GM23248 (cell line): ENCODE results near the gene ATP2B2. TPM values are rescaled to one million over a fixed set of nuclear protein-coding genes. Genes with fewer than 3 reads are reported as not detected.

Experiments
- DNase-seq: peaks from one replicate; pipeline ENCODE4 v3.0.0-alpha.2; 2015
- H2AFZ ChIP-seq: fragments of 200-600 bp; sonication (generic); 2 replicates; pipeline ENCODE4 v1.6.1; 2016; ENCODE audit warnings: antibody characterized with exemption
- H3F3A ChIP-seq: fragments of 200-600 bp; sonication (generic); 2 replicates; pipeline ENCODE4 v1.6.1; 2016; ENCODE audit warnings: mild to moderate bottlenecking, antibody characterized with exemption, mixed run types; ENCODE audit not compliant: insufficient read depth
- H3K27ac ChIP-seq: fragments of 200-600 bp; sonication (generic); 2 replicates; pipeline ENCODE4 v1.5.1; 2016; ENCODE audit warnings: mild to moderate bottlenecking
- H3K27me3 ChIP-seq: fragments of 200-600 bp; sonication (generic); replicated peaks from 2 replicates; pipeline ENCODE4 v1.6.1; 2016; ENCODE audit warnings: mild to moderate bottlenecking; ENCODE audit not compliant: insufficient read depth
- H3K36me3 ChIP-seq: fragments of 200-600 bp; sonication (generic); 2 replicates; pipeline ENCODE4 v1.6.1; 2016; ENCODE audit warnings: low read depth, mild to moderate bottlenecking
- H3K4me1 ChIP-seq: fragments of 200-600 bp; sonication (generic); 2 replicates; pipeline ENCODE4 v1.6.1; 2016; ENCODE audit warnings: mild to moderate bottlenecking; ENCODE audit not compliant: insufficient read depth
- H3K4me2 ChIP-seq: fragments of 200-600 bp; sonication (generic); one replicate; pipeline ENCODE4 v1.6.1; 2016; ENCODE audit warnings: mild to moderate bottlenecking; ENCODE audit not compliant: unreplicated experiment
- H3K4me3 ChIP-seq: fragments of 200-600 bp; sonication (generic); 2 replicates; pipeline ENCODE4 v1.5.1; 2016; ENCODE audit warnings: mild to moderate bottlenecking
- H3K79me2 ChIP-seq: fragments of 200-600 bp; sonication (generic); 2 replicates; pipeline ENCODE4 v1.6.1; 2016; ENCODE audit warnings: mild to moderate bottlenecking; ENCODE audit not compliant: insufficient read depth
- H3K9ac ChIP-seq: fragments of 200-600 bp; sonication (generic); 2 replicates; pipeline ENCODE4 v1.6.1; 2016; ENCODE audit warnings: mild to moderate bottlenecking
- H3K9me2 ChIP-seq: fragments of 200-600 bp; sonication (generic); 2 replicates; pipeline ENCODE4 v1.6.1; 2016; ENCODE audit warnings: mixed run types, mild to moderate bottlenecking, moderate library complexity; ENCODE audit not compliant: insufficient read depth
- H3K9me3 ChIP-seq: fragments of 200-600 bp; sonication (generic); one replicate; pipeline ENCODE4 v1.6.1; 2017; ENCODE audit warnings: low read depth
- H4K20me1 ChIP-seq: fragments of 200-600 bp; sonication (generic); 2 replicates; pipeline ENCODE4 v1.6.0; 2016; ENCODE audit not compliant: insufficient read depth
- EZH2 ChIP-seq: fragments of 200-600 bp; sonication (generic); IDR thresholded peaks from 2 replicates; pipeline ENCODE4 v1.6.1; 2018; ENCODE audit warnings: antibody characterized with exemption, mild to moderate bottlenecking; ENCODE audit not compliant: insufficient read depth, poor library complexity, severe bottlenecking
- EZH2phosphoT487 ChIP-seq: fragments of 200-600 bp; sonication (generic); IDR thresholded peaks from 2 replicates; pipeline ENCODE4 v1.6.1; 2018; ENCODE audit warnings: antibody characterized with exemption, moderate library complexity, mild to moderate bottlenecking, low read depth; ENCODE audit not compliant: insufficient read depth
- WGBS, 2 experiments: methylation state at CpG; one replicate each; pipeline ENCODE4 v1.1.6; 2015 to 2017; ENCODE audit warnings: low lambda C conversion rate in 2 of 2, low coverage in 1 of 2; ENCODE audit errors: missing lambda C conversion rate in 2 of 2; 5-methylcytosine and 5-hydroxymethylcytosine counted together
- in situ Hi-C: fragments of 300-500 bp; cut with MboI; formaldehyde crosslinking; loops from 2 replicates; pipeline ENCODE4 v1.15.0; 2020
- polyA plus RNA-seq: library from polyadenylated mRNA; unstranded; fragments of >200 nt; fragmentation: Nextera tagmentation; extraction: Ambion mirVana; gene quantifications from 2 replicates; pipeline ENCODE4 v1.2.1, GENCODE V29; 2016
- total RNA-seq: library from RNA; depleted of rRNA; stranded (reverse); fragments of >200 nt; shearing (Covaris generic); gene quantifications from 2 replicates; pipeline ENCODE4 v1.2.3, GENCODE V29; 2014

ATP2B2 gene
- total and polyA plus RNA-seq, 2 experiments from 2014 or later: not detected

GRCh38 chr3:10387881-10388609 is 117.3 kb downstream of the ATP2B2 start:
- H3K9ac ChIP-seq: no peak overlapping the region

GRCh38 chr3:10386121-10386520 is 119.3 kb downstream of the ATP2B2 start:
- Histone ChIP-seq H3K9me3 (no peaks in the 10 kb centered on the region), H3K9me2 (no peaks in the 10 kb centered on the region), H3K4me1 (0 out of 2 replicates have a peak, but pooled peaks cover under 1% of the 10 kb centered on the region), H3K36me3 (no peaks in the 10 kb centered on the region), H3K4me3 (no peak overlapping the region), H3K4me2 (no peak overlapping the region), H3K27ac (no peak overlapping the region), H3K9ac (no peak overlapping the region), H3K27me3 (0 out of 2 replicates have a peak, but pooled peaks cover 6% of the 10 kb centered on the region), H3F3A (no peaks in the 10 kb centered on the region), H4K20me1 (no peaks in the 10 kb centered on the region), H2AFZ (no peak overlapping the region), H3K79me2 (no peaks in the 10 kb centered on the region)
- TF ChIP-seq EZH2: no peak
- TF ChIP-seq EZH2phosphoT487: no peak
- 91 to 100% methylated on average over 1 of the region's 1 CpG for WGBS, 2 experiments
- DNase-seq: no peak
- in situ Hi-C loops: no loop called here

More at GRCh38 chr3:10387881-10388609, 117.3 kb downstream of the ATP2B2 start:
- Histone ChIP-seq H3K27ac (no peak overlapping the region), H3K9me3 (no peaks in the 10 kb centered on the region), H2AFZ (no peak overlapping the region), H3K4me1 (no peaks in the 10 kb centered on the region), H4K20me1 (no peaks in the 10 kb centered on the region), H3K36me3 (no peaks in the 10 kb centered on the region), H3K4me3 (no peak overlapping the region), H3K27me3 (0 out of 2 replicates have a peak, but pooled peaks cover 6% of the 10 kb centered on the region), H3K4me2 (no peak overlapping the region), H3F3A (no peaks in the 10 kb centered on the region), H3K79me2 (no peaks in the 10 kb centered on the region), H3K9me2 (no peaks in the 10 kb centered on the region)
- WGBS, 2 experiments: 22 to 26% methylated on average over 6 of the region's 6 CpGs
- in situ Hi-C loops: no loop called here
- DNase-seq: peak; percentile 27
- TF ChIP-seq EZH2: no peak
- TF ChIP-seq EZH2phosphoT487: no peak

- H4K20me1 ChIP-seq: no peaks in the 10 kb centered on the region
- no peaks in the 10 kb centered on the region for H3F3A ChIP-seq
- H3K36me3 ChIP-seq: no peaks in the 10 kb centered on the region
- H3K4me2 ChIP-seq: no peak overlapping the region
- 45 to 50% methylated on average over 23 of the region's 23 CpGs for WGBS, 2 experiments
- no peaks in the 10 kb centered on the region for H3K9me3 ChIP-seq
- no peak for DNase-seq
- H3K4me3 ChIP-seq: no peak overlapping the region
- 0 out of 2 replicates have a peak, but pooled peaks cover 6% of the 10 kb centered on the region for H3K4me1 ChIP-seq
- no peaks in the 10 kb centered on the region for H3K9me2 ChIP-seq
- TF ChIP-seq EZH2phosphoT487 (no peak), EZH2 (no peak)
- H3K9ac ChIP-seq: no peak overlapping the region
- H2AFZ ChIP-seq: no peak overlapping the region
- in situ Hi-C loops: no loop called here
- 0 out of 2 replicates have a peak, but pooled peaks cover 6% of the 10 kb centered on the region for H3K27me3 ChIP-seq
- no peaks in the 10 kb centered on the region for H3K79me2 ChIP-seq
- H3K27ac ChIP-seq: no peak overlapping the region
Measured at GRCh38 chr3:10384541-10385360, 120.6 kb downstream of the ATP2B2 start.

GRCh38 chr3:10383850-10384248 is 121.5 kb downstream of the ATP2B2 start:
- Histone ChIP-seq H3K27ac (no peak overlapping the region), H3K36me3 (no peaks in the 10 kb centered on the region), H3F3A (no peaks in the 10 kb centered on the region), H3K4me3 (no peak overlapping the region), H3K79me2 (no peaks in the 10 kb centered on the region), H2AFZ (no peak overlapping the region), H3K27me3 (0 out of 2 replicates have a peak, but pooled peaks cover 6% of the 10 kb centered on the region), H3K4me1 (0 out of 2 replicates have a peak, but pooled peaks cover 6% of the 10 kb centered on the region), H3K9me2 (no peaks in the 10 kb centered on the region), H3K4me2 (no peak overlapping the region), H4K20me1 (no peaks in the 10 kb centered on the region), H3K9ac (no peak overlapping the region), H3K9me3 (no peaks in the 10 kb centered on the region)
- TF ChIP-seq EZH2: no peak
- TF ChIP-seq EZH2phosphoT487: no peak
- WGBS, 2 experiments: 65 to 75% methylated on average over 4 of the region's 4 CpGs
- in situ Hi-C loops: no loop called here
- DNase-seq: no peak
